Esophagus muscularis mucosa (tissue), 4 donors: Measurements from ENCODE around the gene C11orf97. TPM values are rescaled to one million over a fixed set of nuclear protein-coding genes. Genes with fewer than 3 reads are reported as not detected.

ENCODE experiments used
- DNase-seq: peaks from one replicate; pipeline ENCODE4 v3.0.0-alpha.2; 2017; ENCODE audit errors: extremely low spot score
- H3K27ac ChIP-seq, 4 donors: fragments of 200-600 bp; sonication (generic); replicated peaks in 1 of 4; 1 replicate in 3 of 4; 2 replicates in 1 of 4; pipeline ENCODE4 v1.5.1; 2016 to 2019; ENCODE audit warnings: mild to moderate bottlenecking in 1 of 4
- H3K27me3 ChIP-seq, 4 donors: fragments of 200-600 bp; sonication (generic); one replicate each; pipeline versions ENCODE4 v1.5.1 to v1.6.0; 2016 to 2019
- H3K36me3 ChIP-seq, 4 donors: fragments of 200-600 bp; sonication (generic); one replicate each; pipeline ENCODE4 v1.5.1; 2016 to 2019
- H3K4me1 ChIP-seq, 4 donors: fragments of 200-600 bp; sonication (generic); one replicate each; pipeline ENCODE4 v1.5.1; 2016 to 2019
- H3K4me3 ChIP-seq, 4 donors: fragments of 200-600 bp; sonication (generic); 1 replicate in 2 of 4; 2 replicates in 2 of 4; pipeline ENCODE4 v1.5.1; 2016 to 2019; ENCODE audit warnings: mild to moderate bottlenecking in 4 of 4, moderate library complexity in 1 of 4
- H3K9me3 ChIP-seq, 4 donors: fragments of 200-600 bp; sonication (generic); 1 replicate in 3 of 4; 2 replicates in 1 of 4; pipeline ENCODE4 v1.5.1; 2016 to 2019
- EP300 ChIP-seq: sonication (generic); formaldehyde crosslinking; IDR thresholded peaks from one replicate; pipeline ENCODE4 v1.6.1; 2017; ENCODE audit warnings: antibody characterized with exemption
- POLR2A ChIP-seq: fragments of 450-650 bp; IDR thresholded peaks from one replicate; pipeline ENCODE4 v1.6.1; 2017; ENCODE audit warnings: antibody characterized with exemption, moderate library complexity, mild to moderate bottlenecking, low read depth
- POLR2AphosphoS5 ChIP-seq, 2 donors: sonication (generic); formaldehyde crosslinking; IDR thresholded peaks; one replicate each; pipeline ENCODE4 v1.6.1; 2017; ENCODE audit warnings: antibody characterized with exemption in 2 of 2
- WGBS: methylation state at CpG from one replicate; pipeline ENCODE4 v1.1.5; 2018; 5-methylcytosine and 5-hydroxymethylcytosine counted together
- intact Hi-C: fragments of 100-400 bp; cut with DNase I; formaldehyde crosslinking; loops from one replicate; pipeline ENCODE4 v1.15.1; 2023
- total RNA-seq, 4 donors: library from RNA; depleted of rRNA; stranded (reverse); fragments of >200 nt; gene quantifications; one replicate each; pipeline versions ENCODE4 v1.1.0 to v1.2.1, GENCODE V29; 2016
- TF ChIP-seq, protein P1 (sequence below), 3 experiments: fragments of 200-600 bp in 2 of 3; fragments of 450-650 bp in 1 of 3; sonication (generic) in 2 of 3; IDR thresholded peaks; one replicate each; pipeline ENCODE4 v1.5.1; 2017 to 2019; ENCODE audit warnings: antibody characterized with exemption in 3 of 3, mild to moderate bottlenecking in 2 of 3, moderate library complexity in 1 of 3

C11orf97 gene
- total RNA-seq, 4 donors from 2014 or later, result not detected

DNA sequence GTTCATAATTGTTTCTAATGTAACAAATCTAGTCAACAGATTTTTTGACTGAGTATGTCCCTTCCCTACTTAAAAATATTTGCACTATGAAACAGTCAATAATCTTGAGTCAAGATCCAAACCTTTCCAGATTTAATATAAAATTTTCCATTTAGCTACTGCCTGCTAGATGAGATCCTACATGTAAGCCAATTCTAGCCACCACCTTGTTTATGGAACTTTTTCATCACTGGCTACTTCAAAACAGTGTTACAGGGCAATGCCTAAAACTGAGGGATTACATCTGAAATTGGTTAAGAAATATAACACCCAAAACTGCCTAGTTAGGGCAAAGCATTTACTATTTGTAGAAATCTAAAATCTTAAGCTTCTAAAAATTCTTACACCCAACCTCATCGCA is 20.9 kb downstream of the C11orf97 start:
- TF ChIP-seq, protein P1, sequence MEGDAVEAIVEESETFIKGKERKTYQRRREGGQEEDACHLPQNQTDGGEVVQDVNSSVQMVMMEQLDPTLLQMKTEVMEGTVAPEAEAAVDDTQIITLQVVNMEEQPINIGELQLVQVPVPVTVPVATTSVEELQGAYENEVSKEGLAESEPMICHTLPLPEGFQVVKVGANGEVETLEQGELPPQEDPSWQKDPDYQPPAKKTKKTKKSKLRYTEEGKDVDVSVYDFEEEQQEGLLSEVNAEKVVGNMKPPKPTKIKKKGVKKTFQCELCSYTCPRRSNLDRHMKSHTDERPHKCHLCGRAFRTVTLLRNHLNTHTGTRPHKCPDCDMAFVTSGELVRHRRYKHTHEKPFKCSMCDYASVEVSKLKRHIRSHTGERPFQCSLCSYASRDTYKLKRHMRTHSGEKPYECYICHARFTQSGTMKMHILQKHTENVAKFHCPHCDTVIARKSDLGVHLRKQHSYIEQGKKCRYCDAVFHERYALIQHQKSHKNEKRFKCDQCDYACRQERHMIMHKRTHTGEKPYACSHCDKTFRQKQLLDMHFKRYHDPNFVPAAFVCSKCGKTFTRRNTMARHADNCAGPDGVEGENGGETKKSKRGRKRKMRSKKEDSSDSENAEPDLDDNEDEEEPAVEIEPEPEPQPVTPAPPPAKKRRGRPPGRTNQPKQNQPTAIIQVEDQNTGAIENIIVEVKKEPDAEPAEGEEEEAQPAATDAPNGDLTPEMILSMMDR (IDR thresholded peaks at IDR 0.05), result no peak
- TF ChIP-seq POLR2A (no peak), POLR2AphosphoS5 (IDR thresholded peaks at IDR 0.05) (no peak), EP300 (no peak)
- H3K27ac ChIP-seq, result no peak overlapping the region
- H3K36me3 ChIP-seq, result no peaks in the 10 kb centered on the region
- H3K27me3 ChIP-seq, result no peaks in the 10 kb centered on the region
- WGBS, result 86% methylated on average over 1 of the region's 1 CpG
- H3K4me3 ChIP-seq, result no peak overlapping the region
- intact Hi-C loops, result no loop called here
- DNase-seq, result no peak
- peaks cover 0 to 5% (median 4%) of the 10 kb centered on the region in 4 donors for H3K4me1 ChIP-seq
- no peaks in the 10 kb centered on the region for H3K9me3 ChIP-seq

DNA sequence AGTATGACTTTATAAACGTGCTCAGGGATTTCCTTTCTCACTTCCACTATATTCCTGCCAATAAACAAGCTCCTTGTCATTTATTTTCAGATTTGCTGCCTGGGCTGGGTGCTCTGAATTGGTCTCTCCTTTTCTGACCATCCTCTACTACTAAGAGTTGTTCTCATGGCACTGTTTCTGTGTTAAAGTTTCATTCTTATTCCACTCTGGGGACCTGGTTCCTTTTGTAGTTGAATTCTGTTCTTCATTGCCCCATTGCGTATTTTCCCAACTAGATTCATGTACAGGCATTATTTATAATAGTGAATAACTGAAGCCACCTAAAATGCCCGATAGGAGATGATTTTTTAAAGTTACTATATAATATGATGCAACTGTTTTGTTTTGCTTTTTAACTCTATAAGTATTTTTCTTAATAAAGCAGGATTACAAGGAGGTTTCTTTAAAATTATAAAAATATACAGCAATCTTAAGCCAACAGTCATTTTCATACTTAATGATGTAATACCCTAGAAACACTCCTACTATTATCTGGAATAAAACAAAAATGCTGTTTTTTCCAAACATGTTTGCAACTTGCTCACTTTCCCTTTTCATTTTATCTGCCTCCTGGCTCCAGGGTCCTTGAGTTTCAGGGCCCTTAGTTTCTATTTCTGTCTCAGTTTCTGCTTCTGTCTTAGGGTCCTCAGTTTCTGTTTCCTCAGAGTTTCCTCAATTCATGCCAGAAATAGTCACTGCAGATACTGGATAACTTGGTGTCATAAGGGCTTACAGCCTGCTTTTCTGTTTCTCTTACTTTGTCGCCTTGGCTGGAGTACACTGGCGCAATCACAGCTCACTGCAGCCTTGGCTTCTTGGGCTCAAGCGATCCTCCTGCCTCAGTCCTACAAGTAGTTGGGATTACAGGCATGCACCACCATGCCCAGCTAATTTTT is 21.7 kb downstream of the C11orf97 start:
- H3K27me3 ChIP-seq, result no peaks in the 10 kb centered on the region
- DNase-seq, result no peak
- H3K9me3 ChIP-seq, result no peaks in the 10 kb centered on the region
- 72% methylated on average over 6 of the region's 6 CpGs for WGBS
- peaks cover 0 to 5% (median 4%) of the 10 kb centered on the region in 4 donors for H3K4me1 ChIP-seq
- intact Hi-C loops, result no loop called here
- TF ChIP-seq POLR2AphosphoS5 (IDR thresholded peaks at IDR 0.05) (no peak), POLR2A (no peak), EP300 (no peak)
- TF ChIP-seq, protein P1 (IDR thresholded peaks at IDR 0.05), result no peak
- H3K27ac ChIP-seq, result no peak overlapping the region
- H3K36me3 ChIP-seq, result no peaks in the 10 kb centered on the region
- no peak overlapping the region for H3K4me3 ChIP-seq

GRCh38 chr11:94536386-94536785 is 24.1 kb downstream of the C11orf97 start:
- no peaks in the 10 kb centered on the region for H3K27me3 ChIP-seq
- no peaks in the 10 kb centered on the region for H3K9me3 ChIP-seq
- H3K36me3 ChIP-seq, result no peaks in the 10 kb centered on the region
- TF ChIP-seq EP300 (no peak), POLR2A (no peak), POLR2AphosphoS5 (IDR thresholded peaks at IDR 0.05) (no peak)
- TF ChIP-seq, protein P1 (IDR thresholded peaks at IDR 0.05), result no peak
- H3K27ac ChIP-seq, result no peak overlapping the region
- H3K4me1 ChIP-seq, result peaks cover 0 to 5% (median 4%) of the 10 kb centered on the region in 4 donors
- no peak overlapping the region for H3K4me3 ChIP-seq
- no peak for DNase-seq
- intact Hi-C loops, result no loop called here

DNA sequence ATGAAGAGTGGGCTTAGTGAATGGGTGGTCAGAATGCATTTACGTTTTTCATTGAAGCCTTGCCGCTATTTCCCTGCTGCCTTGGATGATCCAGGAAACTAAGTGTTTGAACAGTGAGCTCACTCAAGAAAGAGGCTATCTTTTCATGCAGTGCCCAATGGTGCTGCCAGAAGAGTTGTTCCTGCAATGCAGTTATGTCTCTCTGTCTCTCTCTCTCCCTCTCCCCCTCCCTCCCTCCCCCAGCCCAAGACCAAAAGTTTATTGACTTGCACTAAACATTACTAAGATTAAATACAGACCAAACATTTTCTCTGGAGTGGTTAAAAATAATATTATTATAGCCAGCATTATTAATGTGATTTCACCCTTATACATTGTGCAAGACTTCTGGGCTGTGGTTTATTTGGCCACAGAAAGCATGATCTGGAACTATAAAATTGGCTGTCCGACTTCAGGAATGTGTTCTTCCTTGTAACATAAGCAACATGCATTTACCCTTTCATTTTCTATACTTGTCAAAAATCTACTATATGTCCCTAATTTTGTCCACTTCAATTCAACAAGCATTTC is 24.9 kb downstream of the C11orf97 start:
- Histone ChIP-seq H3K36me3 (no peaks in the 10 kb centered on the region), H3K27me3 (no peaks in the 10 kb centered on the region), H3K4me3 (no peak overlapping the region), H3K4me1 (peaks cover 0 to 5% (median 4%) of the 10 kb centered on the region in 4 donors), H3K27ac (no peak overlapping the region), H3K9me3 (no peaks in the 10 kb centered on the region)
- DNase-seq, result no peak
- TF ChIP-seq POLR2AphosphoS5 (IDR thresholded peaks at IDR 0.05) (no peak), POLR2A (no peak), EP300 (no peak)
- TF ChIP-seq, protein P1 (IDR thresholded peaks at IDR 0.05), result no peak
- WGBS, result 53% methylated on average over 3 of the region's 3 CpGs
- intact Hi-C loops, result no loop called here
